Measurements from ENCODE around the gene MYL5.

Gene MYL5

DNA sequence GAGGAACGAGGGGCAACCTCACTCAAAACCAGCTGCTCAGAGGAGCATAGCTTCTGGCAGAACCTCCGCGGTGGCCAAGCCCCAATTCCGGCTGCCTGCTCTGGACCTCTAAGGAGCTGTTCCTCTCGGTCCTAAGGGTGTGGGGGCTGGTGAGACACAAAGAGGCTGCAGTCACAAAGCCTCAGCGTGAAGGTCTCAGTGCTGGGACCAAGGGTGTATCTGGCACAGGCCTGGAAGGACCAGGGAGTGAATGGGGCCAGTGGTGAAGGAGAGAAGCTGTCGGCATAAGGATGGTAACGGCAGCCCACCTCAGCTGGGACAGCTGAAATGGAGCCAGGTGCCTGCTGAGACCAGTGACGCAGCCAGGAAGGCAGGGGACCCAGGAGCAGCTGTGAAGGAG, 43.7 kb upstream of the MYL5 start:
- TF ChIP-seq SPI1 (IDR thresholded peaks at IDR 0.05; ENCODE audit: borderline replicate concordance, low read depth) (no peak), GABPA (IDR thresholded peaks at IDR 0.05; ENCODE audit: low read depth) (no peak), POLR2AphosphoS5 (IDR thresholded peaks at IDR 0.05; ENCODE audit: low read depth) (no peak), REST (IDR thresholded peaks at IDR 0.05; ENCODE audit: insufficient replicate concordance, low read depth) (no peak)
- TF ChIP-seq, protein P1, sequence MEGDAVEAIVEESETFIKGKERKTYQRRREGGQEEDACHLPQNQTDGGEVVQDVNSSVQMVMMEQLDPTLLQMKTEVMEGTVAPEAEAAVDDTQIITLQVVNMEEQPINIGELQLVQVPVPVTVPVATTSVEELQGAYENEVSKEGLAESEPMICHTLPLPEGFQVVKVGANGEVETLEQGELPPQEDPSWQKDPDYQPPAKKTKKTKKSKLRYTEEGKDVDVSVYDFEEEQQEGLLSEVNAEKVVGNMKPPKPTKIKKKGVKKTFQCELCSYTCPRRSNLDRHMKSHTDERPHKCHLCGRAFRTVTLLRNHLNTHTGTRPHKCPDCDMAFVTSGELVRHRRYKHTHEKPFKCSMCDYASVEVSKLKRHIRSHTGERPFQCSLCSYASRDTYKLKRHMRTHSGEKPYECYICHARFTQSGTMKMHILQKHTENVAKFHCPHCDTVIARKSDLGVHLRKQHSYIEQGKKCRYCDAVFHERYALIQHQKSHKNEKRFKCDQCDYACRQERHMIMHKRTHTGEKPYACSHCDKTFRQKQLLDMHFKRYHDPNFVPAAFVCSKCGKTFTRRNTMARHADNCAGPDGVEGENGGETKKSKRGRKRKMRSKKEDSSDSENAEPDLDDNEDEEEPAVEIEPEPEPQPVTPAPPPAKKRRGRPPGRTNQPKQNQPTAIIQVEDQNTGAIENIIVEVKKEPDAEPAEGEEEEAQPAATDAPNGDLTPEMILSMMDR (IDR thresholded peaks at IDR 0.05; ENCODE audit: insufficient read depth, low read length): no peak
- no peak overlapping the region for H3K27ac ChIP-seq (replicated peaks)
- DNase-seq (ENCODE audit: low read depth in 1 of 2, low spot score in 1 of 2): no peak
- no peaks in the 10 kb centered on the region for H3K27me3 ChIP-seq (ENCODE audit: insufficient read depth, poor library complexity, severe bottlenecking)
- H3K4me3 ChIP-seq (replicated peaks; ENCODE audit: insufficient read depth, low read length): no peak overlapping the region

GRCh38 chr4:632196-632790, 42.0 kb upstream of the MYL5 start:
- DNase-seq (ENCODE audit: low read depth in 1 of 2, low spot score in 1 of 2): no peak
- no peak for TF ChIP-seq POLR2AphosphoS5 (IDR thresholded peaks at IDR 0.05; ENCODE audit: low read depth)
- TF ChIP-seq GABPA (IDR thresholded peaks at IDR 0.05; ENCODE audit: low read depth): no peak

DNA sequence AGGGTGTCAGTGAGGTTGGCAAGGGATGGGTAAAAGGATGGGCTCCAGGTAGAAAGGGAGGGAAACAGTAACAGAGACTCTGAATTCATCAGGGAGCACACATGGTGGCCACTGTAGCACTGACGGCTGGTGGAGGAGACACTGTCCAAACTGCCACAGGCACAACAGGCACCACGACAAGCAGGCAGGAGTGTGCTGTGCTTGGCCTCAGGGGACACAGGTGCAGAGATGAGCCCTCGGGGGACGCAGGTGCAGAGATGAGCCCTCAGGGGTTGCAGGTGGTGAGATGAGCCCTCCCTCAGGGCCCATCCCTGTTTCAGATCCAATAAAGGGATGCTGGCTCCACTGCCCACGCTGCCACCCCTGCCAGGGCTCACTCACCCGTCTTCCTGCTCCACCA, 41.4 kb upstream of the MYL5 start:
- TF ChIP-seq, protein P1 (IDR thresholded peaks at IDR 0.05; ENCODE audit: insufficient read depth, low read length): no peak
- TF ChIP-seq REST (IDR thresholded peaks at IDR 0.05; ENCODE audit: insufficient replicate concordance, low read depth) (no peak), GABPA (IDR thresholded peaks at IDR 0.05; ENCODE audit: low read depth) (no peak)
- no peak overlapping the region for H3K4me3 ChIP-seq (replicated peaks; ENCODE audit: insufficient read depth, low read length)
- H3K27ac ChIP-seq (replicated peaks): no peak overlapping the region
- H3K27me3 ChIP-seq (ENCODE audit: insufficient read depth, poor library complexity, severe bottlenecking): no peaks in the 10 kb centered on the region
- DNase-seq (ENCODE audit: low read depth in 1 of 2, low spot score in 1 of 2): no peak

More at GRCh38 chr4:632196-632790, 42.0 kb upstream of the MYL5 start:
- Histone ChIP-seq H3K27ac (replicated peaks) (no peak overlapping the region), H3K4me3 (replicated peaks; ENCODE audit: insufficient read depth, low read length) (no peak overlapping the region), H3K27me3 (ENCODE audit: insufficient read depth, poor library complexity, severe bottlenecking) (no peaks in the 10 kb centered on the region)

DNA sequence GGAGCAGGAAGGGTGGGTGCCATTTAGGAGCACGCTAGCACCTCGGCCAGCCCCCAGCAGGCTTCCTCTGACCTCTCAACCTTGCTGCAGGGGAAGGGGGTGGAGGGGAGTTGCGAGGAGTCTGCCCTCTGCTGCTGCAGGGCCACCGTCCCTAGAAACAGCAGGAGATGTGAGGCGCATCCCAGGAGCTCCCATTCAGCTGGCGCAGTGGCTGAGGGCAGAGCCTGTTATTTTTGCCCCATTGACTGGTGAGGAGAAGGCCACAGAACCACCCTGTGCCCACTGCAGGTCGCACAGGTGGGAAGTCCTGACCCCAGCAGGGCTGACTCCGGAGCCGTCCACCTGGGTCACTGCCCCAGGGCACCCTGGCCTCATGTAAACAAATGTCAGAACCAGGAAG, 40.9 kb upstream of the MYL5 start:
- no peak overlapping the region for H3K4me3 ChIP-seq (replicated peaks; ENCODE audit: insufficient read depth, low read length)
- no peaks in the 10 kb centered on the region for H3K27me3 ChIP-seq (ENCODE audit: insufficient read depth, poor library complexity, severe bottlenecking)
- no peak for TF ChIP-seq GABPA (IDR thresholded peaks at IDR 0.05; ENCODE audit: low read depth)
- no peak overlapping the region for H3K27ac ChIP-seq (replicated peaks)
- DNase-seq (ENCODE audit: low read depth in 1 of 2, low spot score in 1 of 2): no peak

- H3K27ac ChIP-seq (replicated peaks): no peak overlapping the region
- DNase-seq (ENCODE audit: low read depth in 1 of 2, low spot score in 1 of 2): no peak
- TF ChIP-seq, protein P1 (IDR thresholded peaks at IDR 0.05; ENCODE audit: insufficient read depth, low read length): no peak
- TF ChIP-seq SPI1 (IDR thresholded peaks at IDR 0.05; ENCODE audit: borderline replicate concordance, low read depth): no peak
- H3K4me3 ChIP-seq (replicated peaks; ENCODE audit: insufficient read depth, low read length): no peak overlapping the region
- no peaks in the 10 kb centered on the region for H3K27me3 ChIP-seq (ENCODE audit: insufficient read depth, poor library complexity, severe bottlenecking)
Measured at GRCh38 chr4:633976-634598, 40.3 kb upstream of the MYL5 start.

Data from HL-60 (cell line).